Ovary (tissue), 9 donors: ENCODE measurements around the gene SLC7A7. TPM values are rescaled to one million over a fixed set of nuclear protein-coding genes. Genes with fewer than 3 reads are reported as not detected.

Experiments
- DNase-seq, 5 donors: peaks; one replicate each; pipeline ENCODE4 v3.0.0-alpha.2; 2019 to 2020
- H3K27ac ChIP-seq, 2 donors: fragments of 200-600 bp; one replicate each; pipeline versions ENCODE4 v1.5.1 to v1.8.0; 2019 to 2022
- H3K27me3 ChIP-seq: fragments of 200-600 bp; one replicate; pipeline ENCODE4 v1.8.0; 2022
- H3K36me3 ChIP-seq: fragments of 200-600 bp; sonication (generic); one replicate; pipeline ENCODE4 v1.5.1; 2019
- H3K4me1 ChIP-seq: one replicate; pipeline ENCODE4 v1.8.1; 2013; ENCODE audit warnings: mild to moderate bottlenecking, moderate library complexity; ENCODE audit not compliant: insufficient read depth
- H3K4me3 ChIP-seq: fragments of 200-600 bp; sonication (generic); one replicate; pipeline ENCODE4 v1.5.1; 2017
- H3K9me3 ChIP-seq, 2 donors: fragments of 200-600 bp in 1 of 2; sonication (generic) in 1 of 2; one replicate each; pipeline versions ENCODE4 v1.5.1 to v1.8.1; 2013 to 2019; ENCODE audit warnings: mild to moderate bottlenecking in 1 of 2, moderate library complexity in 1 of 2
- CTCF ChIP-seq, 3 donors: fragments of 450-650 bp in 2 of 3; fragments of 200-600 bp in 1 of 3; IDR thresholded peaks; one replicate each; pipeline versions ENCODE4 v1.5.1 to v1.8.0; 2016 to 2022; ENCODE audit warnings: antibody characterized with exemption in 3 of 3, mild to moderate bottlenecking in 1 of 3
- EP300 ChIP-seq: sonication (generic); formaldehyde crosslinking; IDR thresholded peaks from one replicate; pipeline ENCODE4 v1.6.1; 2017; ENCODE audit warnings: antibody characterized with exemption
- POLR2A ChIP-seq: fragments of 450-650 bp; IDR thresholded peaks from one replicate; pipeline ENCODE4 v1.6.1; 2017; ENCODE audit warnings: antibody characterized with exemption, mild to moderate bottlenecking, moderate library complexity
- WGBS, 3 donors: extraction: QIAGEN DNeasy Blood & Tissue Kit in 1 of 3; methylation state at CpG; one replicate each; pipeline versions ENCODE4 v1.1.5 to v1.1.7; 2013 to 2017; 5-methylcytosine and 5-hydroxymethylcytosine counted together
- intact Hi-C, 4 donors: fragments of 100-400 bp; cut with DNase I; formaldehyde crosslinking; loops; one replicate each; pipeline versions ENCODE4 v1.11.0 to v1.15.1; 2022 to 2023
- polyA plus RNA-seq, 2 donors: library from polyadenylated mRNA; stranded (reverse); fragments of 200-250 nt in 1 of 2; fragments of 350-450 nt in 1 of 2; fragmentation: Illumina TruSeq in 1 of 2; extraction: RNeasy Lipid Tissue Mini Kit (QIAGEN cat#74804) in 1 of 2; gene quantifications; one replicate each; pipeline ENCODE4 v1.2.3, GENCODE V29; 2013 to 2014
- total RNA-seq, 7 donors: library from RNA; depleted of rRNA in 2 of 7; stranded (reverse); fragments of >200 nt in 2 of 7; fragmentation: NEBNext Ultra II Directional in 3 of 7; extraction: Animal tissue kit (Norgen Biotek cat#: 25700) in 3 of 7; gene quantifications; one replicate each; pipeline versions ENCODE4 v1.1.0 to v1.2.4, GENCODE V29; 2016 to 2023
- donor health status: DM: no; HTN: no; CAD: no; lungs with moderate emphysema.
- donor health status: DM: no; HTN: no; CAD: no.
- donor health status: Bipolar disorder and iron deficiency.
- donor health status: DM: yes; HTN: yes; CAD: no.
- donor health status: DM: no; HTN: no; CAD: no.
- donor health status: DM: yes; HTN: yes; CAD: no.

Gene SLC7A7
- total and polyA plus RNA-seq, 9 donors = 0.91 to 25.0 (median 5.1) TPM

DNA sequence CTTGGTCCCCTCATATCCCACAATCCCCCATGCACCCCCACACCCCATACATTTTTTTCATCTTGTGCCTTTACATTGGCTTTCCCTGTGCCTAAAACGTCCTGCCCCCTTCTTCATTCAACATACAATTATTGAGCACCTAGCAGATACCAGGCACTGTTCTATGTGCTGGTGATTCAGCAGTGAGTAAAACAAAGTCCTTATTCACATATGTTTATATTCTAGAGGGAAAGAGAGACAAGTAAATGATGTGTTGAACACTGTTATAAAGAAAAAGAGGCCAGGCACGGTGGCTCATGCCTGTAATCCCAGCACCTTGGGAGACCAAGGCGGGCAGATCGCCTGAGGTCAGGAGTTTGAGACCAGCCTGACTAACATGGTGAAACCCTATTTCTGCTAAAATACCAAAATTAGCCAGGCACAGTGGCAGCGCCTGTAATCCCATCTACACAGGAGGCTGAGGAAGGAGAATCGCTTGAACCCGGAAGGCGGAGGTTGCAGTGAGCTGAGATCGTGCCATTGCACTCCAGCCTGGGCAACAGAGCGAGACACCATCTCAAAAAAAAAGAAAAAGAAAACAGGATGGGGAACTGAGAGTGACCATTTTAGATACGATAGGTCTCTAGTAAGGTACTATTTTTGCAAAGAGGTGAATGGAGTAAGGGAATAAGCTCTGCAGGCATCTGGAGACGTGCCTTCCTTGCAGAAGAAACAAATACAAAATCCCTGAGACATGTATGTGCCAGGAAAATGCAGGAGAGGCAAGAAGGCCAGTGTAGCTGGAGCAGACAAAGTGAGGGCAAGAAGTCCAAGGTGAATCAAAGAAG, 12.2 kb downstream of the SLC7A7 start:
- Histone ChIP-seq H3K4me1 (no peaks in the 10 kb centered on the region), H3K4me3 (no peak overlapping the region), H3K9me3 (no peaks in the 10 kb centered on the region), H3K36me3 (no peaks in the 10 kb centered on the region), H3K27ac (no peak overlapping the region), H3K27me3 (no peaks in the 10 kb centered on the region)
- DNase-seq = no peak
- no peak for TF ChIP-seq CTCF (IDR thresholded peaks at IDR 0.05)
- TF ChIP-seq POLR2A = no peak
- TF ChIP-seq EP300 = no peak
- 82 to 86% (median 84%) methylated on average over 12 of the region's 12 CpGs for WGBS, 3 donors
- intact Hi-C loops = no loop called here

DNA sequence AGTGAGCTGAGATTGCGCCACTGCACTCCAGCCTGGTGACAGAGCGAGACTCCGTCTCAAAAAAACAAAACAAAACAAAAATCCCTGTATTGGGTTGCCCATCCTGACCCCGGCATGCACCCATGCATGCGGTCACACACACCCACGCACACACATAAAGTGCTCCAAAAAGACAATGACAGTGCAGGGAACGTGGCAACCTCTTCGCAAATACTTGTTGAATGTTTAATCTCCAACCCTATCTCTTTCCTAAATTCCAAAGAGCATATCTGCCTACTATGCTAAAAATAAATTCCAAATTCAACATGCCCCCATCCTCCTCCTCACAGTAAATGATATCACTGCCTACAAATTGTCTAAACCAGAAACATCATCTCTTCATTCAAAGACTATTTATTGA, 13.5 kb downstream of the SLC7A7 start:
- 72 to 81% (median 73%) methylated on average over 8 of the region's 8 CpGs for WGBS, 3 donors
- intact Hi-C loops = no loop called here

DNA sequence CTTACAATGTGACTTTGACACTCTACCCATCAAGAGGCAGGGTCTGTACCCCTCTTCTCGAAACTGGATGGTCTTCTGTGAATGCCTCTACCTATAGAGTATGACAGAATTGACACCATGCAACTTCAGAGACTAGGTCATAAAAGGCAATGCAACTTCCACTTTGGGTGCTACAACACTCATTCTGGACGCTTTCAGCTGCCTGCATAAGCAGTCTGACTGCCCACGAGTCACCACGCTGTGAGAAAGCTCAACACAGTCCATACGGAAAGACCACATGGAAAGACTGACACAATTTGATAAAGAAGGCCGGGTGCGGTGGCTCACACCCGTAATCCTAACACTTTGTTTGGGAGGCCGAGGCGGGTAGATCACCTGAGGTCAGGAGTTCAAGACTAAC, 14.9 kb downstream of the SLC7A7 start:
- 82 to 93% (median 92%) methylated on average over 10 of the region's 10 CpGs for WGBS, 3 donors
- H3K4me3 ChIP-seq = no peak overlapping the region
- no peaks in the 10 kb centered on the region for H3K9me3 ChIP-seq
- DNase-seq = no peak
- TF ChIP-seq EP300 (no peak), POLR2A (no peak), CTCF (IDR thresholded peaks at IDR 0.05) (no peak)
- no peaks in the 10 kb centered on the region for H3K4me1 ChIP-seq
- no peaks in the 10 kb centered on the region for H3K36me3 ChIP-seq
- no peak overlapping the region for H3K27ac ChIP-seq
- H3K27me3 ChIP-seq = no peaks in the 10 kb centered on the region
- intact Hi-C loops = no loop called here

More for the DNA sequence above, 13.5 kb downstream of the SLC7A7 start:
- H3K9me3 ChIP-seq = no peaks in the 10 kb centered on the region
- no peaks in the 10 kb centered on the region for H3K27me3 ChIP-seq
- H3K4me3 ChIP-seq = no peak overlapping the region
- no peaks in the 10 kb centered on the region for H3K4me1 ChIP-seq
- DNase-seq = no peak
- no peak for TF ChIP-seq POLR2A
- no peak for TF ChIP-seq EP300
- TF ChIP-seq CTCF (IDR thresholded peaks at IDR 0.05) = no peak
- H3K36me3 ChIP-seq = no peaks in the 10 kb centered on the region
- H3K27ac ChIP-seq = no peak overlapping the region

DNA sequence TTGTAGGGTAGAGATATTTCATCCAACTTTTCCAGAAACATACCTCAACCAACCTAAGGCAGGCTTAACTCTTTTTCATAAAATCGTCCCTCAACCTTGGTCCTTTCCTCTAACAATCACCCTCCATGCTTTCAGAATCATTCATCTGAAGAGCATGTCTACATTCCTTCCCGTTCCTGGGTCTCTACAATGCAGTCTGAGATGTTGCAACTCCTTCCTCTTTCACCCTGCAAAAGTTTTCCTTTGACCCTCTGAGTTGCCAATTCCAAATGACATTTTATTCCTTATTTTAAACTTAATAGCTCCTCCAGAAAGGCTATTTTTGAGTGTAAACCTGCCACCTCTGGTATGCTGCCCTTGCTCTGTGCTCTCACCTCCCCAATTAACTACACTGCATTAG, 16.7 kb downstream of the SLC7A7 start:
- DNase-seq = no peak
- no peaks in the 10 kb centered on the region for H3K9me3 ChIP-seq
- no peaks in the 10 kb centered on the region for H3K4me1 ChIP-seq
- no peak for TF ChIP-seq EP300
- no peak for TF ChIP-seq POLR2A
- no peak for TF ChIP-seq CTCF (IDR thresholded peaks at IDR 0.05)
- intact Hi-C loops = no loop called here
- H3K4me3 ChIP-seq = no peak overlapping the region
- H3K27me3 ChIP-seq = no peaks in the 10 kb centered on the region
- 44 to 75% (median 63%) methylated on average over 2 of the region's 2 CpGs for WGBS, 3 donors
- no peak overlapping the region for H3K27ac ChIP-seq
- H3K36me3 ChIP-seq = no peaks in the 10 kb centered on the region
